Upper lobe of left lung (tissue), 4 donors: Measurements from ENCODE around the gene MON2.

ENCODE experiments used
- CTCF ChIP-seq, 6 experiments: fragments of 450-650 bp in 4 of 6; fragments of 200-600 bp in 2 of 6; sonication (generic) in 2 of 6; IDR thresholded peaks; one replicate each; pipeline ENCODE4 v1.5.1; 2016 to 2019; ENCODE audit warnings: antibody characterized with exemption in 6 of 6
- EP300 ChIP-seq, 4 donors: sonication (generic); formaldehyde crosslinking; IDR thresholded peaks; one replicate each; pipeline ENCODE4 v1.5.1; 2017; ENCODE audit warnings: antibody characterized with exemption in 4 of 4, control low read depth in 2 of 4
- POLR2A ChIP-seq, 4 donors: fragments of 450-650 bp; IDR thresholded peaks; one replicate each; pipeline ENCODE4 v1.5.1; 2016 to 2017; ENCODE audit warnings: antibody characterized with exemption in 4 of 4, mild to moderate bottlenecking in 2 of 4
- POLR2AphosphoS5 ChIP-seq, 2 donors: sonication (generic); formaldehyde crosslinking; IDR thresholded peaks; one replicate each; pipeline ENCODE4 v1.5.1; 2017; ENCODE audit warnings: antibody characterized with exemption in 2 of 2

GRCh38 chr12:62618930-62619329, 152.3 kb downstream of the MON2 start:
- no peak for TF ChIP-seq CTCF (IDR thresholded peaks at IDR 0.05)
- no peak for TF ChIP-seq EP300 (IDR thresholded peaks at IDR 0.05)
- no peak for TF ChIP-seq POLR2A (IDR thresholded peaks at IDR 0.05)
- no peak for TF ChIP-seq POLR2AphosphoS5 (IDR thresholded peaks at IDR 0.05)
